GM12891 (cell line): ENCODE data around the gene ZBTB7B.
"Not testable (repeated sequence)": the region's sequence is repeated elsewhere in the genome, so short reads cannot be mapped to it uniquely, and the experiment has no call there.

ENCODE experiments used
- POLR2A ChIP-seq: IDR thresholded peaks from 2 replicates; pipeline ENCODE4 v1.6.1; 2011; ENCODE audit warnings: low read depth, low read length, control low read depth
- POLR2AphosphoS5 ChIP-seq: IDR thresholded peaks from 2 replicates; pipeline ENCODE4 v1.6.1; 2011; ENCODE audit warnings: low read depth, low read length, control low read depth
- SPI1 ChIP-seq: IDR thresholded peaks from 2 replicates; pipeline ENCODE4 v1.6.1; 2011; ENCODE audit warnings: low read depth, low read length, control low read depth
- TAF1 ChIP-seq: IDR thresholded peaks from 2 replicates; pipeline ENCODE4 v1.6.1; 2011; ENCODE audit warnings: low read depth, low read length, control low read depth

DNA sequence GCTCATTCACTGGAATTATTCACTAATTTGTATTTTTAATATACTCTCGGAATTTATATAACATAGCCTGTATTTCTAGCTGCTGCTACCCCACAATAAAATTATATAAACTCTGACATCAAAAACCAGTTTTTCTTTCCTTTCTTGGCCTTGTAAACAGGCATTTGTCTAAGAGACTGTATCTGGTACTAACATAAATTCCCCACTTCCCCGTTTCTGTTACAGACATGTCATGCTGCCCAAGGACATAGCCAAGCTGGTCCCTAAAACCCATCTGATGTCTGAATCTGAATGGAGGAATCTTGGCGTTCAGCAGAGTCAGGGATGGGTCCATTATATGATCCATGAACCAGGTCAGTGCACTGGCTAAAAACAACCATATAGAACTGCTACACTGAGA, 24.8 kb upstream of the ZBTB7B start:
- TF ChIP-seq POLR2A, POLR2AphosphoS5, TAF1: not testable (repeated sequence)
- TF ChIP-seq SPI1 = peak; percentile 50
